ENCODE data around the gene GMCL2.

GRCh38 chr5:178204935-178205748 lies 18.0 kb upstream of the GMCL2 start:
- TF ChIP-seq AFF4 (CRISPR knock-in tag; IDR thresholded peaks at IDR 0.05; ENCODE audit: borderline replicate concordance) = no peak
- no peak for TF ChIP-seq MAX (CRISPR knock-in tag; IDR thresholded peaks at IDR 0.05)
- TF ChIP-seq CTCF (IDR thresholded peaks at IDR 0.05) = no peak
- no peak for TF ChIP-seq SMAD4 (CRISPR knock-in tag; IDR thresholded peaks at IDR 0.05)
- TF ChIP-seq, protein P1, sequence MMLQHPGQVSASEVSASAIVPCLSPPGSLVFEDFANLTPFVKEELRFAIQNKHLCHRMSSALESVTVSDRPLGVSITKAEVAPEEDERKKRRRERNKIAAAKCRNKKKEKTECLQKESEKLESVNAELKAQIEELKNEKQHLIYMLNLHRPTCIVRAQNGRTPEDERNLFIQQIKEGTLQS (CRISPR knock-in tag; conservative IDR thresholded peaks at IDR 0.05) = no peak
- TF ChIP-seq PRDM15 (CRISPR knock-in tag; IDR thresholded peaks at IDR 0.05) = no peak
- TF ChIP-seq, protein P2, sequence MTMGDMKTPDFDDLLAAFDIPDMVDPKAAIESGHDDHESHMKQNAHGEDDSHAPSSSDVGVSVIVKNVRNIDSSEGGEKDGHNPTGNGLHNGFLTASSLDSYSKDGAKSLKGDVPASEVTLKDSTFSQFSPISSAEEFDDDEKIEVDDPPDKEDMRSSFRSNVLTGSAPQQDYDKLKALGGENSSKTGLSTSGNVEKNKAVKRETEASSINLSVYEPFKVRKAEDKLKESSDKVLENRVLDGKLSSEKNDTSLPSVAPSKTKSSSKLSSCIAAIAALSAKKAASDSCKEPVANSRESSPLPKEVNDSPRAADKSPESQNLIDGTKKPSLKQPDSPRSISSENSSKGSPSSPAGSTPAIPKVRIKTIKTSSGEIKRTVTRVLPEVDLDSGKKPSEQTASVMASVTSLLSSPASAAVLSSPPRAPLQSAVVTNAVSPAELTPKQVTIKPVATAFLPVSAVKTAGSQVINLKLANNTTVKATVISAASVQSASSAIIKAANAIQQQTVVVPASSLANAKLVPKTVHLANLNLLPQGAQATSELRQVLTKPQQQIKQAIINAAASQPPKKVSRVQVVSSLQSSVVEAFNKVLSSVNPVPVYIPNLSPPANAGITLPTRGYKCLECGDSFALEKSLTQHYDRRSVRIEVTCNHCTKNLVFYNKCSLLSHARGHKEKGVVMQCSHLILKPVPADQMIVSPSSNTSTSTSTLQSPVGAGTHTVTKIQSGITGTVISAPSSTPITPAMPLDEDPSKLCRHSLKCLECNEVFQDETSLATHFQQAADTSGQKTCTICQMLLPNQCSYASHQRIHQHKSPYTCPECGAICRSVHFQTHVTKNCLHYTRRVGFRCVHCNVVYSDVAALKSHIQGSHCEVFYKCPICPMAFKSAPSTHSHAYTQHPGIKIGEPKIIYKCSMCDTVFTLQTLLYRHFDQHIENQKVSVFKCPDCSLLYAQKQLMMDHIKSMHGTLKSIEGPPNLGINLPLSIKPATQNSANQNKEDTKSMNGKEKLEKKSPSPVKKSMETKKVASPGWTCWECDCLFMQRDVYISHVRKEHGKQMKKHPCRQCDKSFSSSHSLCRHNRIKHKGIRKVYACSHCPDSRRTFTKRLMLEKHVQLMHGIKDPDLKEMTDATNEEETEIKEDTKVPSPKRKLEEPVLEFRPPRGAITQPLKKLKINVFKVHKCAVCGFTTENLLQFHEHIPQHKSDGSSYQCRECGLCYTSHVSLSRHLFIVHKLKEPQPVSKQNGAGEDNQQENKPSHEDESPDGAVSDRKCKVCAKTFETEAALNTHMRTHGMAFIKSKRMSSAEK (CRISPR knock-in tag; IDR thresholded peaks at IDR 0.05; ENCODE audit: borderline replicate concordance) = no peak

All from WTC11 (cell line).